K562 (cell line): ENCODE results near the gene AMBP. TPM values are rescaled to one million over a fixed set of nuclear protein-coding genes. Genes with fewer than 3 reads are reported as not detected.

Source experiments
- ATAC-seq: fragments of 200-7000 bp; cut with Tn5 transposase; 3 replicates; pipeline ENCODE4 v1.9.1; 2020; ENCODE audit warnings: moderate library complexity
- BruUV-seq: library from RNA; stranded (reverse); fragments of 400-500 nt; replicated peaks from 2 replicates; lab custom pipeline; 2021; lab: Mats Ljungman, UMichigan
- CTCF ChIA-PET: fragments of 300-600 bp; formaldehyde crosslinking; extraction: SDS; loops from one replicate; lab custom pipeline; 2021; ENCODE audit warnings: low intra/inter-chr PET ratio; lab: Yijun Ruan, JAX
- POLR2A ChIA-PET: fragments of 300-600, 350-650 bp; sonication (Branson Sonifier 250); formaldehyde crosslinking; extraction: SDS; loops from one replicate; lab custom pipeline; 2021; ENCODE audit warnings: antibody characterized with exemption, inconsistent platforms; lab: Yijun Ruan, JAX
- DNase-seq, 4 experiments: peaks; one replicate each; pipeline versions ENCODE4 v3.0.0 to v3.0.0-alpha.2; 2011 to 2018; ENCODE audit warnings: low spot score in 3 of 4, mixed read lengths in 3 of 4; ENCODE audit errors: extremely low read depth in 1 of 4
- FAIRE-seq: peaks from 2 replicates; lab custom pipeline; 2011; peaks lifted over from hg19 to GRCh38; lab: Jason Lieb, UNC
- H2AFZ ChIP-seq: 2 replicates; pipeline ENCODE4 v1.6.0; 2011; ENCODE audit warnings: low read depth, low read length, control low read depth, inconsistent platforms
- H3K27ac ChIP-seq: fragments of 200-600 bp; 3 replicates; pipeline ENCODE4 v1.8.0; 2011; ENCODE audit warnings: low read depth, mild to moderate bottlenecking, control low read depth, inconsistent platforms, low read length, moderate library complexity, mixed read lengths; ENCODE audit errors: extremely low read depth
- H3K27me3 ChIP-seq, 2 experiments: fragments of 300-600 bp in 1 of 2; 2 replicates in 1 of 2; 3 replicates in 1 of 2; pipeline versions ENCODE4 v1.6.0 to v1.8.0; 2011; ENCODE audit warnings: inconsistent platforms in 2 of 2, low read length in 2 of 2, mild to moderate bottlenecking in 1 of 2, mixed read lengths in 1 of 2, moderate library complexity in 1 of 2; ENCODE audit not compliant: control insufficient read depth in 2 of 2, insufficient read depth in 2 of 2
- H3K36me3 ChIP-seq: fragments of 300-600 bp; 3 replicates; pipeline ENCODE4 v1.8.0; 2011; ENCODE audit warnings: mild to moderate bottlenecking, low read length, inconsistent platforms; ENCODE audit not compliant: control insufficient read depth, insufficient read depth
- H3K4me1 ChIP-seq, 2 experiments: fragments of 200-600 bp in 1 of 2; replicated peaks in 1 of 2; 2 replicates in 1 of 2; 3 replicates in 1 of 2; pipeline versions ENCODE4 v1.5.1 to v1.8.0; 2011; ENCODE audit warnings: inconsistent platforms in 2 of 2, low read length in 2 of 2, mild to moderate bottlenecking in 1 of 2, mixed read lengths in 1 of 2, moderate library complexity in 1 of 2; ENCODE audit not compliant: control insufficient read depth in 2 of 2, insufficient read depth in 2 of 2
- H3K4me2 ChIP-seq: 2 replicates; pipeline ENCODE4 v1.6.1; 2011; ENCODE audit warnings: low read length, control low read depth, inconsistent platforms, mixed read lengths; ENCODE audit not compliant: insufficient read depth
- H3K4me3 ChIP-seq: fragments of 200-600 bp; sonication (generic), shearing (Covaris generic); 2 replicates; pipeline ENCODE4 v1.5.1; 2016; ENCODE audit warnings: control low read depth, inconsistent platforms
- H3K79me2 ChIP-seq: fragments of 200-600 bp; 3 replicates; pipeline ENCODE4 v1.8.0; 2011; ENCODE audit warnings: low read length, inconsistent platforms; ENCODE audit not compliant: control insufficient read depth, insufficient read depth
- H3K9ac ChIP-seq, 2 experiments: 2 replicates each; pipeline versions ENCODE4 v1.6.0 to v1.6.1; 2011; ENCODE audit warnings: low read depth in 2 of 2, low read length in 2 of 2, control low read depth in 1 of 2, inconsistent platforms in 1 of 2, mild to moderate bottlenecking in 1 of 2, mixed read lengths in 1 of 2; ENCODE audit not compliant: insufficient read depth in 1 of 2
- H3K9me1 ChIP-seq: one replicate; pipeline ENCODE4 v1.6.0; 2011; ENCODE audit warnings: inconsistent platforms, mild to moderate bottlenecking, low read length, moderate library complexity; ENCODE audit not compliant: control insufficient read depth, insufficient read depth
- H3K9me3 ChIP-seq: replicated peaks from 2 replicates; pipeline ENCODE4 v1.5.1; 2011; ENCODE audit warnings: low read depth, low read length, inconsistent platforms; ENCODE audit not compliant: control insufficient read depth, insufficient read depth
- H4K20me1 ChIP-seq: replicated peaks from 2 replicates; pipeline ENCODE4 v1.6.1; 2011; ENCODE audit warnings: low read length, inconsistent platforms, mixed read lengths; ENCODE audit not compliant: control insufficient read depth, insufficient read depth
- BCL6 ChIP-seq: fragments of 250-450 bp; sonication (Bioruptor Pico); IDR thresholded peaks from 2 replicates; pipeline ENCODE4 v1.4.0; 2020
- BRD9 ChIP-seq: fragments of 450-650 bp; IDR thresholded peaks from 2 replicates; pipeline ENCODE4 v1.6.1; 2018; ENCODE audit warnings: low read depth; ENCODE audit not compliant: partially characterized antibody
- CBFA2T3 ChIP-seq: fragments of 450-650 bp; IDR thresholded peaks from 2 replicates; pipeline ENCODE4 v1.6.1; 2017
- KAT7 ChIP-seq: sonication (generic); formaldehyde crosslinking; IDR thresholded peaks from 2 replicates; pipeline ENCODE4 v1.8.0; 2022; ENCODE audit warnings: missing genetic modification reagents, mild to moderate bottlenecking, borderline replicate concordance
- KDM5B ChIP-seq: fragments of 200-600 bp; sonication (generic); IDR thresholded peaks from 2 replicates; pipeline ENCODE4 v1.6.1; 2012; ENCODE audit warnings: low read depth, mild to moderate bottlenecking, moderate library complexity, low read length, control low read depth, inconsistent platforms; ENCODE audit not compliant: insufficient replicate concordance
- KLF10 ChIP-seq: fragments of 250-450 bp; sonication (Bioruptor Pico); IDR thresholded peaks from 2 replicates; pipeline ENCODE4 v1.6.1; 2021; ENCODE audit warnings: matching md5 sums
- MCM3 ChIP-seq: fragments of 450-650 bp; IDR thresholded peaks from 2 replicates; pipeline ENCODE4 v1.6.1; 2016
- NELFE ChIP-seq: IDR thresholded peaks from 2 replicates; pipeline ENCODE4 v1.6.1; 2011; ENCODE audit warnings: mild to moderate bottlenecking; ENCODE audit not compliant: insufficient read depth, insufficient read length
- PHB ChIP-seq: fragments of 250-450 bp; sonication (Bioruptor Pico); IDR thresholded peaks from 2 replicates; pipeline ENCODE4 v1.5.0; 2021
- TAF1 ChIP-seq: IDR thresholded peaks from 2 replicates; pipeline ENCODE4 v1.6.1; 2011; ENCODE audit warnings: mild to moderate bottlenecking, low read length, moderate library complexity; ENCODE audit not compliant: insufficient read depth, control insufficient read depth, severe bottlenecking; ENCODE audit errors: extremely low read depth
- ZFP91 ChIP-seq: sonication (generic); formaldehyde crosslinking; IDR thresholded peaks from 2 replicates; pipeline ENCODE4 v1.8.0; 2022; ENCODE audit warnings: mild to moderate bottlenecking, missing genetic modification reagents
- ZNF124 ChIP-seq: sonication (generic); formaldehyde crosslinking; IDR thresholded peaks from 2 replicates; pipeline ENCODE4 v1.8.1; 2022; ENCODE audit warnings: missing genetic modification reagents
- ZNF282 ChIP-seq: sonication (generic); formaldehyde crosslinking; IDR thresholded peaks from 2 replicates; pipeline ENCODE4 v1.8.1; 2023; ENCODE audit warnings: missing genetic modification reagents
- ZNF583 ChIP-seq: fragments of 250-450 bp; sonication (Bioruptor Pico); IDR thresholded peaks from 2 replicates; pipeline ENCODE4 v1.4.0; 2020
- WGBS: fragments of 100-300 bp; shearing (Covaris generic); methylation state at CpG from one replicate; pipeline ENCODE4 v1.1.6; 2016; ENCODE audit warnings: low coverage, mixed read lengths; ENCODE audit not compliant: insufficient coverage; ENCODE audit errors: missing lambda C conversion rate; 5-methylcytosine and 5-hydroxymethylcytosine counted together
- in situ Hi-C: fragments of 300-500 bp; cut with MboI; formaldehyde crosslinking; loops from 4 replicates; pipeline ENCODE4 v1.15.0; 2018; ENCODE audit warnings: inconsistent platforms, mixed read lengths
- intact Hi-C: fragments of 100-400 bp; cut with micrococcal nuclease; formaldehyde crosslinking; loops from 2 replicates; pipeline ENCODE4 v1.14.2; 2022
- polyA plus RNA-seq, 8 experiments: library from polyadenylated mRNA; depleted of rRNA in 4 of 8; stranded (reverse) in 5 of 8; unstranded in 3 of 8; fragments of >200 nt; fragmentation: Nextera tagmentation in 2 of 8; fragmentation: Illumina TruSeq in 1 of 8; extraction: Ambion mirVana in 2 of 8; extraction: Trizol in 1 of 8; gene quantifications; 2 replicates each; pipeline versions ENCODE4 v1.2.1 to v1.2.3, GENCODE V29; 2011 to 2014; ENCODE audit warnings: inconsistent platforms in 1 of 8, missing spikeins in 1 of 8
- total RNA-seq, 7 experiments: library from RNA; depleted of rRNA in 6 of 7; stranded (reverse); fragments of >200 nt in 6 of 7; fragmentation: Illumina TruSeq in 2 of 7; extraction: Trizol in 2 of 7; gene quantifications; 2 replicates each; pipeline versions ENCODE4 v1.2.1 to v1.2.3, GENCODE V29; 2011 to 2021; ENCODE audit warnings: low replicate concordance in 1 of 7

The AMBP gene
- total and polyA plus RNA-seq, 9 of the 15 experiments (the other 6 are each of a cell fraction or from before 2014, with no cell fraction given), result 1.3 TPM; not detected in 8

- under 1% methylated on average over 11 of the region's 11 CpGs for WGBS
- DNase-seq, result no peak
- Histone ChIP-seq H3K9ac (no peak overlapping the region), H2AFZ (no peak overlapping the region), H3K9me3 (no peaks in the 10 kb centered on the region), H3K9me1 (no peaks in the 10 kb centered on the region), H4K20me1 (no peaks in the 10 kb centered on the region), H3K27ac (no peak overlapping the region), H3K4me2 (no peak overlapping the region), H3K79me2 (no peaks in the 10 kb centered on the region), H3K4me1 (no peaks in the 10 kb centered on the region), H3K36me3 (no peaks in the 10 kb centered on the region), H3K4me3 (no peak overlapping the region), H3K27me3 (peaks cover 4 to 45% of the 10 kb centered on the region in 2 experiments; a peak in 3 of 5 replicates)
- ChIA-PET CTCF (no interaction called here), POLR2A (no interaction called here)
- ATAC-seq, result no peak
- no peak for TF ChIP-seq KLF10 (CRISPR knock-in tag)
- TF ChIP-seq PHB (CRISPR knock-in tag), result no peak
- no peak for FAIRE-seq
- no TSS peak for BruUV-seq
- in situ Hi-C loops (loop anchor here (10.0 kb wide), 1 partner anchor 200 kb away; no protein-coding TSS in a partner anchor), intact Hi-C loops (no loop called here)
Observed at GRCh38 chr9:114084282-114085073, 6.4 kb upstream of the AMBP start.

GRCh38 chr9:114083666-114084065, 5.6 kb upstream of the AMBP start:
- no peaks in the 10 kb centered on the region for H4K20me1 ChIP-seq
- H3K27ac ChIP-seq, result no peak overlapping the region
- FAIRE-seq (no peak), DNase-seq (no peak), ATAC-seq (no peak)
- no peaks in the 10 kb centered on the region for H3K9me3 ChIP-seq
- intact Hi-C loops, result no loop called here
- ChIA-PET POLR2A (no interaction called here), CTCF (no interaction called here)
- no peaks in the 10 kb centered on the region for H3K36me3 ChIP-seq
- H3K27me3 ChIP-seq, result peaks cover 7 to 51% of the 10 kb centered on the region in 2 experiments; a peak in 4 of 5 replicates
- in situ Hi-C loops, result loop anchor here (10.0 kb wide), 1 partner anchor 201 kb away; no protein-coding TSS in a partner anchor
- H3K9me1 ChIP-seq, result no peaks in the 10 kb centered on the region
- H3K9ac ChIP-seq, result no peak overlapping the region
- no peak overlapping the region for H2AFZ ChIP-seq
- no peaks in the 10 kb centered on the region for H3K79me2 ChIP-seq
- H3K4me2 ChIP-seq, result no peak overlapping the region
- H3K4me1 ChIP-seq, result no peaks in the 10 kb centered on the region; a peak in 2 of 5 replicates
- BruUV-seq, result no TSS peak
- no peak overlapping the region for H3K4me3 ChIP-seq
- WGBS, result 5% methylated on average over 6 of the region's 6 CpGs
- TF ChIP-seq ZNF583 (CRISPR knock-in tag) (no peak), BCL6 (CRISPR knock-in tag) (no peak), ZNF282 (CRISPR knock-in tag) (no peak), TAF1 (no peak), MCM3 (no peak), KAT7 (CRISPR knock-in tag) (no peak), ZFP91 (no peak), CBFA2T3 (no peak), NELFE (no peak), KDM5B (no peak), ZNF124 (CRISPR knock-in tag) (no peak), BRD9 (no peak)
